OCI-LY7 (cell line): ENCODE results near the gene THSD7A. TPM values are rescaled to one million over a fixed set of nuclear protein-coding genes. Genes with fewer than 3 reads are reported as not detected.

Experiments used
- BruUV-seq: library from RNA; stranded (reverse); fragments of 400-500 nt; replicated peaks from 2 replicates; lab custom pipeline; 2021; lab: Mats Ljungman, UMichigan
- CTCF ChIA-PET: fragments of 300-600 bp; sonication (Branson Sonifier 250); formaldehyde crosslinking; loops from one replicate; lab custom pipeline; 2022; ENCODE audit warnings: antibody characterized with exemption; ENCODE audit not compliant: unreplicated experiment; lab: Charles Lee
- POLR2A ChIA-PET: fragments of 300-600 bp; sonication (Branson Sonifier 250); formaldehyde crosslinking; loops from one replicate; lab custom pipeline; 2022; ENCODE audit warnings: antibody characterized with exemption; lab: Charles Lee
- DNase-seq: peaks from one replicate; pipeline ENCODE4 v3.0.0-alpha.2; 2015; ENCODE audit warnings: low spot score
- H2AFZ ChIP-seq: fragments of 200-600 bp; sonication (generic), shearing (Covaris generic); 2 replicates; pipeline ENCODE4 v1.6.1; 2014; ENCODE audit warnings: mild to moderate bottlenecking, antibody characterized with exemption, low read length, moderate library complexity
- H3K27ac ChIP-seq: fragments of 200-600 bp; sonication (generic); 2 replicates; pipeline ENCODE4 v1.5.1; 2014; ENCODE audit warnings: mixed run types, low read depth, mild to moderate bottlenecking, moderate library complexity, low read length, inconsistent platforms; ENCODE audit not compliant: poor library complexity, severe bottlenecking
- H3K36me3 ChIP-seq: fragments of 200-600 bp; sonication (generic); 2 replicates; pipeline ENCODE4 v1.6.1; 2014; ENCODE audit warnings: mild to moderate bottlenecking, antibody characterized with exemption, low read length, moderate library complexity, mixed read lengths; ENCODE audit not compliant: insufficient read depth
- H3K4me1 ChIP-seq: fragments of 200-600 bp; sonication (generic); 2 replicates; pipeline ENCODE4 v1.5.1; 2014; ENCODE audit warnings: mild to moderate bottlenecking, low read length; ENCODE audit not compliant: insufficient read depth, poor library complexity, severe bottlenecking
- H3K4me2 ChIP-seq: fragments of 200-600 bp; sonication (generic); 2 replicates; pipeline ENCODE4 v1.6.1; 2014; ENCODE audit warnings: mild to moderate bottlenecking, low read length
- H3K4me3 ChIP-seq: fragments of 200-600 bp; sonication (generic); 2 replicates; pipeline ENCODE4 v1.5.1; 2014; ENCODE audit warnings: mild to moderate bottlenecking, low read depth, low read length; ENCODE audit not compliant: poor library complexity, severe bottlenecking
- H3K79me2 ChIP-seq: fragments of 200-600 bp; sonication (generic); 2 replicates; pipeline ENCODE4 v1.6.1; 2016; ENCODE audit warnings: low read depth, mild to moderate bottlenecking, low read length, moderate library complexity, mixed read lengths; ENCODE audit not compliant: insufficient read depth
- H3K9me2 ChIP-seq: fragments of 200-600 bp; sonication (generic); 2 replicates; pipeline ENCODE4 v1.6.1; 2016; ENCODE audit warnings: mild to moderate bottlenecking, low read length, mixed read lengths; ENCODE audit not compliant: insufficient read depth
- H3K9me3 ChIP-seq: fragments of 200-600 bp; sonication (generic); 2 replicates; pipeline ENCODE4 v1.6.1; 2014; ENCODE audit warnings: mild to moderate bottlenecking, mixed run types, low read length, mixed read lengths
- H4K20me1 ChIP-seq: fragments of 200-600 bp; sonication (generic); 2 replicates; pipeline ENCODE4 v1.6.1; 2014; ENCODE audit warnings: mild to moderate bottlenecking, antibody characterized with exemption, low read length, moderate library complexity, mixed read lengths; ENCODE audit not compliant: insufficient read depth
- CTCF ChIP-seq: fragments of 200-600 bp; sonication (generic); conservative IDR thresholded peaks from 2 replicates; pipeline ENCODE4 v1.5.1; 2014; ENCODE audit warnings: mild to moderate bottlenecking, antibody characterized with exemption, low read length, moderate library complexity, mixed read lengths
- EZH2phosphoT487 ChIP-seq: fragments of 200-600 bp; sonication (generic); IDR thresholded peaks from 2 replicates; pipeline ENCODE4 v1.6.1; 2018; ENCODE audit warnings: low read depth, borderline replicate concordance, mild to moderate bottlenecking, mixed run types, antibody characterized with exemption, low read length, moderate library complexity, mixed read lengths
- intact Hi-C: fragments of 100-400 bp; cut with micrococcal nuclease; formaldehyde crosslinking; loops from one replicate; pipeline ENCODE4 v1.10.0; 2022; ENCODE audit not compliant: unreplicated experiment
- total RNA-seq, 2 experiments: library from RNA; depleted of rRNA in 1 of 2; stranded (reverse); fragments of >200 nt in 1 of 2; shearing (Covaris generic) in 1 of 2; gene quantifications; 2 replicates each; pipeline ENCODE4 v1.2.3, GENCODE V29; 2014 to 2022

Gene THSD7A
- total RNA-seq, 2 experiments from 2014 or later: 0.13 TPM; not detected in 1

GRCh38 chr7:11474902-11475585 lies 357.0 kb downstream of the THSD7A start:
- Histone ChIP-seq H3K4me3 (no peak overlapping the region), H3K79me2 (no peaks in the 10 kb centered on the region), H3K36me3 (no peaks in the 10 kb centered on the region), H3K27ac (no peak overlapping the region), H3K9me3 (no peaks in the 10 kb centered on the region), H4K20me1 (no peaks in the 10 kb centered on the region), H3K4me2 (no peak overlapping the region), H2AFZ (no peak overlapping the region), H3K9me2 (no peaks in the 10 kb centered on the region), H3K4me1 (no peaks in the 10 kb centered on the region)
- no peak for DNase-seq
- TF ChIP-seq EZH2phosphoT487 (no peak), CTCF (no peak)
- intact Hi-C loops: no loop called here
- ChIA-PET CTCF (no interaction called here), POLR2A (no interaction called here)
- no TSS peak for BruUV-seq

GRCh38 chr7:11473807-11474424 lies 358.1 kb downstream of the THSD7A start:
- POLR2A ChIA-PET: interaction anchor here (1.0 kb wide), 1 partner anchor 10 kb away, joined by 3 read pairs; no protein-coding TSS in a partner anchor
- H4K20me1 ChIP-seq: no peaks in the 10 kb centered on the region
- H2AFZ ChIP-seq: no peak overlapping the region
- TF ChIP-seq EZH2phosphoT487 (no peak), CTCF (no peak)
- no peaks in the 10 kb centered on the region for H3K9me3 ChIP-seq
- no peak overlapping the region for H3K27ac ChIP-seq
- H3K9me2 ChIP-seq: no peaks in the 10 kb centered on the region
- H3K4me2 ChIP-seq: no peak overlapping the region
- DNase-seq: no peak
- no peaks in the 10 kb centered on the region for H3K36me3 ChIP-seq
- H3K4me3 ChIP-seq: no peak overlapping the region
- intact Hi-C loops: no loop called here
- CTCF ChIA-PET: no interaction called here
- H3K79me2 ChIP-seq: no peaks in the 10 kb centered on the region
- no peaks in the 10 kb centered on the region for H3K4me1 ChIP-seq
- no TSS peak for BruUV-seq

- no peaks in the 10 kb centered on the region for H3K9me2 ChIP-seq
- H3K27ac ChIP-seq: no peak overlapping the region
- DNase-seq: no peak
- POLR2A ChIA-PET: interaction anchor here (1.0 kb wide), 1 partner anchor 10 kb away, joined by 3 read pairs; no protein-coding TSS in a partner anchor
- no peaks in the 10 kb centered on the region for H4K20me1 ChIP-seq
- TF ChIP-seq EZH2phosphoT487 (no peak), CTCF (no peak)
- no peak overlapping the region for H2AFZ ChIP-seq
- H3K9me3 ChIP-seq: no peaks in the 10 kb centered on the region
- H3K36me3 ChIP-seq: no peaks in the 10 kb centered on the region
- no peaks in the 10 kb centered on the region for H3K79me2 ChIP-seq
- no peaks in the 10 kb centered on the region for H3K4me1 ChIP-seq
- H3K4me2 ChIP-seq: no peak overlapping the region
- CTCF ChIA-PET: no interaction called here
- H3K4me3 ChIP-seq: no peak overlapping the region
- BruUV-seq: no TSS peak
- intact Hi-C loops: no loop called here
These were observed 358.8 kb downstream of the THSD7A start for GRCh38 chr7:11473220-11473619.
